SKM-1 (cell line): ENCODE measurements around the gene ENO1.
"Not testable (repeated sequence)": the region's sequence is repeated elsewhere in the genome, so short reads cannot be mapped to it uniquely, and the experiment has no call there.

Source experiments
- DNase-seq: peaks from one replicate; lab custom pipeline; 2025; ENCODE audit not compliant: unreplicated experiment; lab: John Stamatoyannopoulos, UW

The ENO1 gene

DNA sequence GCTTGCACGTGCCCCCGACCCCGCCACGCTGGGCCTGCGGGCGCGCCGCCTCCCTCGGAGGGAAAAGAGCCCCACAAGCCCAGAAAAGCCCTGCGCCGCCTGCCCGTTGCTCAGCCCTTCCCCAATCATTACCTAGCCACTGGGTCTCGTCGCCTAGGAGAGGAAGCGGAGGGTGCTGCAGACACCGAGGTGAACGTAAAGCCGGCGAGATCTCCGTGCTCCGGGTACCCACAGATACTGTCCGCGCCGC lies at the start of gene ENO1:
Gene ENO1, minus strand, starts transcription at position 239 of the 250 bp plus-strand sequence. CDS start 3,778 bp downstream, outside the sequence.
- no peak for DNase-seq

DNA sequence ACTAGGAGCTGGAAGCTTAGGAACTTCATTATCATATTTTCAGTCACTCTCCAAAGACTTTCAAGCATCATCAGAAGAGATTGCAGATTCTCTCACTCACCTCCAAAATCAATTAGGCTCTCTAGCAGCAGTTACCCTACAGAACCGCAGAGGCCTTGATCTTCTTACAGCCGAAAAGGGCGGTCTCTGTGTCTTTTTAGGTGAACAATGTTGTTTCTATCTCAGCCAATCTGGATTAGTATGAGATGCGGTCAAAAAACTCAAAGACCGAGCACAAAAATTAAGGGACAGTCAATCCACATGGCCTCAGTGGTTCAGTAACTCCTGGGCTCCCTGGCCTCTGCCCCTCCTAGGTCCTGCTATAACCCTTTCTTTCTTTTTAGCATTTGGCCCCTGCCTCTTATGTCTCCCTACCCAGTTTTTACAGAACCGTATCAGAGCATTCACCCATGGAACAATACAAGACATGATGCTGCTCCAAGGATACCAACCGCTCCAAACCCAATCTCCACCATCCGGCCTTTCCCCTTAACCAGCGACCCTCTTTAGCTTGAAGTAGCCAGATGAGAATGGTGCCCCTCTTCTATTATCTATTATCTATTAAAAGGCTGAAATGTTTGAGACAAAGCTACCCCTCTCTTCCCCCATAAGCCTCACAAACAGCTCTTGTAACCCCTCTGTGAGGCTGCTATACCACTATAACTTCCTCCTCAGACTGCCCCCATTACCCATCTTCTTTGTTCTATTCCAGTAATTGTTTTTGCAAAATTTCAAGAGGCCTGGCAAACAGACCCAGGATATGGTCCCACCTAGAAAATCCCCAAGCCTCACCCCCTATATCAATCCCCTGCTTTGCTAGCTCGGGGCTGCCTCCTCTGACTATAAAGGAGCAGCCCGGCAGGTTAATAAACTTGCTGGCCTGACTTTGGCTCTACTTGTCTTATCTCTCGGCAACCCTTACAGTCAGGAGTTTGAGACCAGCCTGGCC lies 48.5 kb upstream of the ENO1 start:
- no peak for DNase-seq

DNA sequence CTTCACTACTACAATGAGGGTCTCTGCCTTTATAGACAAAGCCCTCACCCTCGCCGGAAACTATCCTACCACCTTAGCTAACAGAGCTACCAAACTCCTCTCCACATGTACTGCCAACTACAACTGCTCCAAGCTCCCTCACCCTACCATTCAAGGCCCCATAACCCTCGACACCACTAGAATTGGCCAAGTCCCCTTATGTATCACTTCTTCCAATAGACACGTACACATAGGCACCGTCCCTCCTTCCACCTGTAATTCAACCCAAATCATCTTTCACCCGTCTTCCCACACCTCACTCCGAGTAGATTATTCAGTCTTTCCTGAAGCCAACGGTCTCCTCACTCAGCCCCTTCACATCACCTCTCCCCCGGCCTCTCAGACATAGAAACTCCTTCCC lies 47.5 kb upstream of the ENO1 start:
- no peak for DNase-seq

DNA sequence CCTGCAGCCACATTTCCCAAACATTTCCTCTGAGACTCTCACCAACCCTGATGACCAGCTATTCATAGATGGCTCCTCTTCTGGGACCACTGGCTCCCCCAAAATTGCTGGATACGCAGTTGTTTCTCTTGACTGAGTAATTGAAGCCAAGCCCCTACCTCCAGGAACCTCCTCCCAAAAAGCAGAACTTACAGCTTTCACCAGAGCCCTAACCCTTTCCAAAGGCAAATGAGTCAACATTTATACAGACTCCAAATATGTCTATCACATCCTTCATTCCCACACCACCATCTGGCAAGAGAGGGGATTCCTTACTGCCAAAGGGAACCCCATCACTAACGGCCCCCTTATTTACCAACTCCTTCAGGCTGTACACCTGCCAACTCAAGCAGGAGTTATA lies 46.9 kb upstream of the ENO1 start:
- peak; percentile 41 for DNase-seq

DNA sequence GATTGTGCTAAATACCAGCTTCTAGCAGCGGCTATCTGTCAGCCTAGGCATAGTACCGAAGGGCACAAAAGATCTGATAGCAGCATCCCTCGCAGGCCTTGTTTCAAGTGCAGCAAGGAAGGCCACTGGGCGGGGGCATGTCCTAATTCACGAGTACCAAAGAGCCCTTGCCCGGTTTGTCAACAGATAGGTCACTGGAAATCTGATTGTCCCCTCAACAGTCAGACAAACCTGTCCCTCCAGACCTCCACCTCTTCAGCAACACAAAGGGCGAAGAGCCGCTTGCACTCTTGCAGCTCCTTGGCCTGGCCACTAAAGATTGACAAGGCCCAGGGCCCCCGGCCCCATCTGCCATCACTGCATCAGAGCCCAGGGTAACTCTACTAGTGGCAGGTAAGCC lies 44.5 kb upstream of the ENO1 start:
- no peak for DNase-seq

DNA sequence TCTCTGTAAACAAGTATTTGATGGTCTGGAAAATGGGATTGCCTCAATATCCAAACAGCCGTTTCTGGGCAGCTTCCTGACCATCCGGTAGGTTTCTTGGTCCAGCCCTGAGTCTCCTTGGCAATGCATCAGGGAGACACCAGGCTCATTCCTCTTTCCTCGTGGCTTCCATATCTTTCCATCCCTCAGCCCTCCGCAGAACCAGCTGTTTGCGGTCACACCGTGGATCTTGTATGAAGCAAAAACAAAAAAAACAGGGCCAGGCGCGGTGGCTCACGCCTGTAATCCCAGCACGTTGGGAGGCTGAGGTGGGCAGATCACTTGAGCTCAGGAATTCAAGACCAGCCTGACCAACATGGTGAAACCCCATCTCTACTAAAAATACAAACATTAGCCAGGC lies 39.0 kb upstream of the ENO1 start:
- not testable (repeated sequence) for DNase-seq

DNA sequence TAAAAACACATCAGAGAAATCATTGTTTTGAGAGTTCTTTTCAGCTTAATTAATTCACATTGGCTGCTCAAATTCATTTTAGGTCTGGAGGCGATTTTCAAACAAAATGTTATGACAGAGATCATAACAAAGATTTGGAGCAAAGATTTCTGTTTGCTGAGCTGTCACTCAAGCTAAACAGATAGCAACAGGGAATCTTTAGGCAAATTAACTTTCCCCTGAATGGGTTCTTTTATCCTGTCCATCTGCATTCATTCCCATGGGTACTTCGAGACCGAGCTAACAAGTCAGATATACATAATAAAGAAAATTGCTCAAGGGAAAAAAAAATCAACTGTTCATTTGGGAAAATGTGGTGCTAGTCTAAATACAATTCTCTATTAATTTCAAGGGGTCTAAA lies 37.0 kb upstream of the ENO1 start:
- no peak for DNase-seq

DNA sequence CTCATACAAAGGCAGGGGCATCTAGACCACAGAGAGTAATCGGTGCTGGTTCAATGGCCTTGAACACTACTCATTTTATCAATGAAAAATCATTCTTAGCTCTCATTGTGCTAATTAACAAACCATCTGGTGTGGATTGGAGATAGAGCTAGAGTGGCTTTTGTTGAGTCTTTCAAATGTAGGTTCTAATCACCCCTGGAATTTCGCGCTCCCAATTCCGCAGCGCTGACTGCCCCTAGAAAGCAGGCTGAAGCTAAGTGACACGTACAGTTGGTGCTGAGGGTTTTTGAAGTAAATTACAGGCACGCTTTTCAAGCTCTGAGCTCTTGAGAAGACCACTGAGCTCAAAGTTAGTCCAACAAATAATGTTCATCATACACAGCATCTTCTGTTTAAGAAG lies 36.0 kb upstream of the ENO1 start:
- no peak for DNase-seq

DNA sequence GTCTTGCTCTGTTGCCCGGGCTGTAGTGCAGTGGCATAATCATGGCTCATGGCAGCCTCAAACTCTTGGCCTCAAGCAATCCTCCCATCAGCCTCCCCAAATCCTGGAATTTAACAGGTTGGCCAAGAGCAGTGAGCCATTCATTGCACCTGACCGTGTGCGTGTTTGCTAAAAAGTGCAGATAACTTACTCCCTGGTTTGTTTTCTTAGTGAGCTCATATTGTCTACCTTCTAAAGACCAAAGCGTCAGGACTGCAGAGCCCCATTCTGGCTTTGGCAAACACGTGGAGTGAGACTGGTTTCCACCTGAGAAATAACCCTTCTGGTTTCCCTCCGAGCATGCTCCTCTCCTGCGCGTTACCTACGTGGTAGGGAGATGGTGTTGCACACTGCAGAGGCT lies 35.0 kb upstream of the ENO1 start:
- no peak for DNase-seq

DNA sequence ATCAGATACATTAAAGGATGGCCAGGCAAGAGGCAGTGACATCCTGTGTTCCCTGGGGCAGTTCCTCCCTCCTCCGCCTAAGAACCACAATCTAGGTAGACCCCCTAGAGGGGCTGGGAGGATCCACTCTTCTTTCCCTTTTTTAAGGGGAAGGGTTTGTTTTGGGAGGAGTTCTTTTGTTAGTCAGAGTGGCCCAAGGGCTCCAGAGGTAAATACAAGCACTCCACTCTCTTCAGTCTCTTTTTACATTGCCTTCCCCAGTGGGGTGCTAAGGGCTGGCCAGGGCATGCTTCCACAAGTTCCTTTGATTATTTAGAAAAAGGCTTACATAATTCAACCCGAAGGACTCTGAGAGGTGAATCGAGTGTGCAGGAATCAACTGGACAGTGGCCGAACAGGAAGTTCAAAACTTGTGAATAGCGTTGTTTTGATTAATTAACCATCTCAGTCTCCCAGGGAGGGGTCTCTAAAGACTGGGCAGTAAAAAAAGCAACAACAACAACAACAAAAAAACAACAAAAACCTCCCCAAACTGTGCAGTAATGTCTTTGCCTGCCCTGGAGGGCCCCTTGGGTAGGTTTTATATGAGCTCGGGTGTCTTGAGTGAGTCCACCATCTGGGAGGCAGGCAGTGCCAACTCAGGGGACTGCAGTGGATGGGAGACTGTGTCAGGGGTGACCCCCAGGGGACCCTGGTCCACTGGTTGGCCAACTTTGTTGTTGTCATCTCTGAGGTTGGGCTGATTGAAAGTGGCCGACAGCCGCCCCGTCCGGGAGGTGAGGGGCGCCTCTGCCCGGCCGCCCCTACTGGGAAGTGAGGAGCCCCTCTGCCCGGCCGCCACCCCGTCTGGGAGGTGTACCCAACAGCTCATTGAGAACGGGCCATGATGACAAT lies 33.2 kb upstream of the ENO1 start:
- DNase-seq: no peak

DNA sequence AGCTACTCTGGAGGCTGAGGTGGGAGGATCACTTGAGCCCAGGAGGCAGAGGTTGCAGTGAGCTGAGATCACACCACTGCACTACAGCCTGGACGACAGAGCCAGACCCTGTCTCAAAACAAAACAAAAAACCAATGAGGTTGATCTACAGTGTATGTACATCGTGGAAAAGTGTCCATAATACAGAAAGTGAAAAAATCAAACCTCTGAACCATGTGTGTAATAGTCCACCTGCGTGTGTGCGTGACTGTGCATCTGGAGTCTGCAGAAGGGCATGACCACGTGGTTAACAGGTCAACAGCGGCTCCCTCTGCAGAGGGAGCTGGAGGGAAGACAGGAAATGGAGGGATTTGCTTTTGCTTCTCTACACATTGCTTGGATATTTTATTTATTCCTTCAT lies 32.4 kb upstream of the ENO1 start:
- no peak for DNase-seq

DNA sequence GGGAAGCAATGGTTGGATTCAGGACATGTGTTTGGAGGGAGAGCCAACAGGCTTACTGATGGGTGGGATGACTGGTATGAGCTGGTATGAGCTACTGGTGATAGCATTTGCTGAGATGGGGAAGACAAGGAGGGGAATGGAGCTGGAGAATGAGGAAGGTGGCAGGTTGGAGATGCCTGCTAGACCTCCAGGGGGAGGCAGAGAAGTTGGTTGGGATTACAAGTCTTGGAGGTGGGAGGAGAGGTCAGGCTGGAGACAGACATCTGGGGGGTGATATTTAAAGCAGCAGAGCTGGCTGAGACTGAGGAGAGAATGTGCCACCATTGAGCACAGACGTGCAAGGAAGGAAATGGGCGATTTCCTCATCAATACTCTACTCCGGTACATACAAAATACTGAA lies 31.8 kb upstream of the ENO1 start:
- no peak for DNase-seq

DNA sequence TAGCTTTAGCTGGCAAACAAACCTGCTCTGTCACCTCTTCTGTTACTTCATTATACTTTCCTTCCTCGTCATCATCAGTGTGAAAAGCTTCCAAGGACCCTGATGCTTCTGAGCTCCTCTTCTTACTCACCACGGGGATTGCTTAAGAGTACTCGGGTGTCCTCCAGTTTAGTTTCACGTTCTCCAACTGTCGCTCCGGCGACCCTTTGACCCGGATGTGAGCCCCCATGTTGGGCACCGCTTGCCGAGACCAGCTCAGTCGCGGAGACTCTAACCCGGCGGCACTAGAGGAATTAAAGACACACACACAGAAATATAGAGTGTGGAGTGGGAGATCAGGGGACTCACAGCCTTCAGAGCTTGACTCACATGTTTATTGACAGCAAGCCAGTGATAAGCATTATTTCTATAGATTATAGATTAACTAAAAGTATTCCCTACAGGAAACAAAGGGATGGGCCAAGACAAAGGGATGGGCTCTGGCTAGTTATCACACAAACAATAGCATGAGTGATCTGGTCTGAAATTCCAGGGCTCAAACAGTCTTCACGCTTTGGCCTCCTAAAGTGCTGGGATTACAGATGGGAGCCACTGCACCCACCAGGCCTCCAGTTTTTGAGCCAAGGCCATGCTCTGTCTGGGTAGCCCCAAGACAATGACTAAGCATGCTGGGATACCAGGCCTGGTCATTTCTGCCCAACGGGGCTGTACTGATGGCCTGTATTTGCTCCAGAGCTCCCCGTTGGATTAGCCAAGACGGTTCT lies 30.1 kb upstream of the ENO1 start:
- DNase-seq: peak; percentile 49

DNA sequence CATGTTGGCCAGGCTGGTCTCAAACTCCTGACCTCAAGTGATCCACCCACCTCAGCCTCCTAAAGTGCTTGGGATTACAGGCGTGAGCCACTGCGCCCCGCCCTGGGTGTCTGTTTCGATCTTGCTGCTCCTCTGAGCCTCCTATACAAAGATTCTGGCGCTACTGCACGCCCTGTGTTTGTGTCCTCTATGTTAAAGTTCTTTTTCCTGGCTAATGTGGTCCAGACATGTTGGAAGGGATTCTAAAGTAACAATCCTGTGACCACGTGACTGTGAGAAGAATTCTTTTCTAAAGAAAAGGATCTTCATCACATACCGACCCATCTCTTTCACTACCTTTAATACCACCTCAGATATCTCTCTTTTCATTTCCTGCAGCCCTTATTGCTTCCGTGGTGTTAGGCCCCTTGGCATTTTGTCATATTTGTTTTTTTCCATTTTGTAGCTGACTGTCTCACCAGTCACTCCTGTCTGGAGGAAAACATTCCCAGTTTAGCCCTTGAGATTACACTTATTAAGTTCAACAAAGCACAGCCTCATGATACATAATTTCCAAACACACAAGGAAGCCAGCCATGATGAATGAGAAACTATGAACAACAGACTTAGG lies 27.2 kb upstream of the ENO1 start:
- DNase-seq: no peak

DNA sequence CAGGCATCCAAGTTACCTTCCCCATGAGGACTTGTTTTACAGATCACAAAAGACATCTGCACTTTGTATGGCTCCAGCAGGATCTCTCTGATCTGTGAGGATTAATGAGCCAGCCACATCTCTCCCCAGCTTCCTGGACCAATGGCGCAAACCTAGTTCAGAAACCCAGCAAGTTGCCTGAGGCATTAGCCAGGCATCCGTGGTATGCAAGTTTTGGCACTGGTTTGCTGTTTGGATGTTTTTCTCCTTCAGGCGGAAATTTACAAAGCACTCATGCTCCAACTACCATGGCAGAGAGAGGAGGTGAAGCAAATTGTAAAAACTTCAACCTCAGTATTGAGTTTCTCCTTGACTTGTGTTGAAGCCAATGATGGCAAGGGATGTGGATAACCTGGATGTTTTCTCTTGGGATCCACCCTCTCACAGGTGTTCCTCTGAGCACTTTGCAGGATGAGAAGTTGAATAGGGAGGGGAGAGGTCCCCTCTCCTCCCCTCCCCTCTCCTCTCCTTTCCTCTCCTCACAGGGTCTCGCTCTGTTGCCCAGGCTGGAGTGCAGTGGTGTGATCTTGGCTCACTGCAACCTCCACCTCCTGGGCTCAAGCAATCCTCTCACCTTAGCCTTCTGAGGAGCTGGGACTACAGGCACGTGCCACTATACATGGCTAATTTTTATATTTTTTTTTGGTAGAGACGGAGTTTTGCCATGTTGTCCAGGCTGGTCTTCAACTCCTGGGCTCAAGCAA lies 25.6 kb upstream of the ENO1 start:
- DNase-seq: no peak

DNA sequence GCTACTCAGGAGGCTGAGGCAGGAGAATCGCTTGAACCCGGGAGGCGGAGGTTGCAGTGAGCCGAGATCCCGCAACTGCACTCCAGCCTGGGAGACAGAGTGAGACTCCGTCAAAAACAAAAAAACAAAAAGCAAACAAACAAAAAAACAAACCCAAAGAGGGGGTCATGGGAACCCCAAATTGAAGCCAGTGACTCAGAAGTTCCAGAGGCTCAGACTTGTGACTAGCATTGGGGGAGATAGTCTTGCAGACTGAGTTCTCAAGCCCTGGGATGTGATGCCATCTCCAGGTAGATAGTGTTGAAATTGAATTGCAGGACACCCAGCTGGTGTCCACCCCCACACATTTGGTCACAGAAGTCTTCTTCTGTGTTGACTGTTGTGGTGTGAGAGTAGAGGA lies 24.9 kb upstream of the ENO1 start:
- no peak for DNase-seq

DNA sequence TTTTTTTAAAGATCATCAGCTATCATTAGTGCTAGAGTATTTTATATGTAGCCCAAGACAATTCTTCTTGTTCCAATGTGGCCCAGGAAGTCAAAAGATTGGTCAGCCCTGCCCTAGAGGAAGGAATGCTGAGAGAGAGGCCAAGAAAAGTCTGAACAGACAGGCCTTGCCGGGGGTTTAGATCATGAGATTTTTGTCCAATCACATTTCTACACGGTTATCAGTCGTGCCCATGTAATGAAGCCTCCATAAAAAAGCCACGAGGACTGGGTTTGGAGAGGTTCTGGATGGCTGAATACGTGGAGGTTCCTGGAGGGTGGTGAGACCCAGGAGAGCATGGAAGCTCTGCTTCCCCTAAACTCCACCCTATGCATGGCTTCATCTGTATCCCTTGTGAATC lies 24.3 kb upstream of the ENO1 start:
- DNase-seq: no peak

DNA sequence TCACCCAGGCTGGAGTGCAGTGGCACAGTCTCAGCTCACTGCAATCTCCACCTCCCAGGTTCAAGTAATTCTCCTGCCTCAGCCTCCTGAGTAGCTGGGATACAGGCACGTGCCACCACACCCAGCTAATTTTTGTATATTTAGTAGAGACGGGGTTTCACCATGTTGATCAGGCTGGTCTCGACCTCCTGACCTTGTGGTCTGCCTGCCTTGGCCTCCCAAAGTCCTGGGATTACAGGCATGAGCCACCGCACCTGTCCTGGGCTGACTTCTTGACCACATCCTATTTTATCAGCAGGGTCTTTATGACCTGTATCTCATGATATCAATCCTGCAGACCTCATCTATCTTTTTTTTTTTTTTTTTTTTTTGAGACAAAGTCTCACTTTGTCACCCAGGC lies 22.2 kb upstream of the ENO1 start:
- not testable (repeated sequence) for DNase-seq

DNA sequence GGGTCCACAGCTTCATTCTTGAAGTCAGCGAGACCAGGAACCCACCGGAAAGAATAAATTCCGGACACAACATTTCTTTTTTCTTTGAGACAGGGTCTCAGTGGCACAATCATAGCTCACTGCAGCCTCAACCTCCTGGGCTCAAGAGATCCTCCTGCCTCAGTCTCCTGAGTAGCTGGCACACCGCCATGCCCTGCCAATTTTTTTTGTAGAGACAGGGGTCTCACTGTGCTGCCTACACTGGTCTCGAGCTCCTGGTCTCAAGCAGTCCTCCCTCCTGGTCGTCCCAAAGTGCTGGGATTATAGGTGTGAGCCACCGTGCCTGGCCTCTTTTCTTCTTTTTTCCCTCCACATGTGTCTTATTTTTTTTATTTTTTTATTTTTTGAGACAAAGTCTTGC lies 20.6 kb upstream of the ENO1 start:
- DNase-seq: no peak

DNA sequence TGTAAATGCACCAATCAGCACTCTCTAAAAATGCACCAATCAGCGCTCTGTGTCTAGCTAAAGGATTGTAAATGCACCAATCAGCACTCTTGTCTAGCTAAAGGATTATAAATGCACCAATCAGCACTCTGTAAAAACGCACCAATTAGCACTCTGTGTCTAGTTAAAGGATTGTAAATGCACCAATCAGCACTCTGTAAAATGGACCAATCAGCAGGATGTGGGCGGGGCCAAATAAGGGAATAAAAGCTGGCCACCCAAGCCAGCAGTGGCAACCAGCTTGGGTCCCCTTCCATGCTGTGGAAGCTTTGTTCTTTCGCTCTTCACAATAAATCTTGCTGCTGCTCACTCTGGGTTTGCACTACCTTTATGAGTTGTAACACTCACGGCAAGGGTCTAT lies 19.9 kb upstream of the ENO1 start:
- DNase-seq: not testable (repeated sequence)
